Measurements from ENCODE around the gene TKT.

TKT gene

DNA sequence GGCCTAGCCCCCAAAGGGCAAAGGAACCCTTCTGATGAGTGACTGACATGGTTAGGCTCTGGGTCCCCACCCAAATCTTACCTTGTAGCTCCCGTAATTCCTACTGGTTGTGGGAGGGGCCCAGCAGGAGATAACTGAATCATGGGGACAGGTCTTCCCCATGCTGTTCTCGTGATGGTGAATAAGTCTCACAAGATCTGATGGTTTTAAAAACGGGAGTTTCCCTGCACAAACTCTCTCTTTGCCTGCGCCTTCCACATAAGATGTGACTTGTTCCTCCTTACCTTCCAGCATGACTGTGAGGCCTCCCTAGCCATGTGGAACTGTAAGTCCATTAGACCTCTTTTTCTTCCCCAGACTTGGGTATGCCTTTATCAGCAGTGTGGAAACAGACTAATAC lies 16.9 kb downstream of the TKT start:
- DNase-seq: no peak

DNA sequence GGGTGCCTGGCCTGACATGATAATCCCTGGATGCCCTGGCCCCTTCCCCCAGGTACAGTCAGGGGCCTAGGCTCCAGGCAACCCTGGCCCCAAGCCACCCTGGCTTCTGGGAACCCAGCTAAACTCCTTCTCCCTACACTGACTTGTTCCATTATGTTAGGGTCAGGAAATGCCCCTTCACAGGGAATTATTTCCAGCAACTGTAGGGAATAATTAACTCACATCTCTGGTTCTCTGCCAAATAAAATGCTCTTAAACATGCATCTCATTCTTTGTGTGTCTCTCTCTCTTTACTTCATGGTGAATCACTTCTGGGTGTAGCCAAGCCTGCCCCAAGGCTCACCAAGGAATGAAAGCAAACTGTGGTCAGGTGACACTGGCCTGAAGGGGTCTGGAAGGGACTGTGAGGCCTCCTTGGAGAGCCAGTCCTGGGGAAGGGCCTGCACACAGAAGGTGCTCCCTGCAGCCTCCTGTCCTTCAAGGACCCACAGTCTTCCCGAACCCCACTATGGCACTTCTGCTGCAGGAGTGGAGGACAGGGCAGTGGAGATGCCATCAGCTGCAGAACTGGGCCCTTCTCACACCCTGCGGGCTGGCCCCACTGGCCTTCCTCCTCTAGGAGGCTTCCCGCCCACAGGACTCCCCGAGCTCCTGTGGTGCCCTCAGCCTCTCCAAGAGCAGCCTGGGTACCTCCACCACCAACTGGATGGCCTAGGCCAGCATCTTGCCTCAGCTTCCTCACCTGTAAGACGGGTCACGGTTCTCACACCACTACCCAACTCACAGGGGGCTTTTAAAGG lies 17.6 kb downstream of the TKT start:
- no peak for DNase-seq

DNA sequence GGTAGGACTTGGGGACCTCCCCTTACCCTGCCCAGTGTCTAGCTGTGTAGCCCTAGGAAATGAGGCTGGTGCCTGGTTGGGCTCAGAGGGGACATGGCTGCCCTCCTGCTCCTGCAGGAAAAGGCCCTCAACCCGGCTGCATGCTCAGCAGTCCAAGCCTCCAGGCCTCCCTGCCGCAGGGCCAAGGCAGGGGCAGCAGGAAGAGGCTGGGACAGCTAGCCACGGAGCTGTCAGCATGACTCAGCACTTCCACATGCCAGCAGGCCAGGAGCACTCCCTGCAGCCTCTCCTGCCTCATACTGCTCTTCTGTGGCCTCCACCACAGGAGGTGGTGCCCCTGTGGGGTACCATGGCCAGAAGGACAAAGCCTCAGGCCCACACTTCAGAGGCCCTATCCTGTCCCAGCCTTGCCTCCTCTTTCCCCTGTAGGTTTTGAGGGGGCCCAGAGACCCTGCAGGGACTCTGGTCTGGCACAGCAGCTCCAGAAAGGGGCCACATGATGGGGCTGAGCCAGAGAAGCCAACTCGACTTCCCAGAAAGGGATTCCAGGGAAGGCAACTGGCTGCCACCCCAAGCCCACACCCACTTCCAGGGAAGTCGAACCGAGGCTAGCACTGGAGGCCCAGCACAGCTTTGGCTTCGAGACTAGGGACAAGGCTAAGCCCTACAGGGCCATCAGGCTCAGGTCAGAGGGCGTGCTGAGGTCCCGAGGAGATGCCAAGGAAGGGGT lies 19.5 kb downstream of the TKT start:
- no peak for DNase-seq

DNA sequence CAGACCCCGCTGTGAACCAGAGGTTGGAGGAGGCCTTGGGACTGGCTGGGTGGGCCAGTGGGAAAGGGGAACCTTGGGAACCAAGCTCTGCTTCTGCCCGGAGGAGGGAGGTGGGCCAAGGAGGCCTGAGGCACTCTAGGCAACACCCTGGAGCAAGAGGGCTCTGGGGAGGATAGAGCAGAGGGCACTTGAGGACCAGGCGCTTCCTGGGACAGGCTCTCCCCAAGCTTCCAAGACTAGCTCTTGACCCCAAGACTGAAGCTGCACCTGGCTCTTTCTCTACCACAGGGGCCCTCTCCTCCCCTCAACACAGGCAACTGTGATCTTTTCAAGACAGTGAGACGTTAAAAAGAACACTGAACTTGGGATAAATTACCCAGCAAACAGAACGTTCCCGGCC lies 20.3 kb downstream of the TKT start:
- no peak for DNase-seq

DNA sequence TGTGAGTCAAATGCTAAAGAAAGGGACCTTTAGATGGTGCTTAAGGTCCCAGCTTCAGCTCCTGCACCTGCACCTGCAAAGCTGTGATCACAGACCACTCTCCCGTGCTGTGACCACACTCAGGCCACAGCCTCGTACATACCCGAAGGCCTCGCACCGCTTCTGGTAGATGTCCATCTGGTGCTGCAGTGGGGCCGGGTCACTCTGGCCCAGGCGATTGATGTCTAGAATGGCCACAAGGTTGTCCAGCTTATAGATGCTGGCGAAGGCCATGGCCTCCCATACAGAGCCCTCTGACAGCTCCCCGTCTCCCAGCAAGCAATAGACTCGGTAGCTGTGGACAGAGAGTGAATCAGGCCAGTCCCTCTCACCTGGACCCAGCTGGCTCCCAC lies 21.0 kb downstream of the TKT start:
- DNase-seq: no peak

DNA sequence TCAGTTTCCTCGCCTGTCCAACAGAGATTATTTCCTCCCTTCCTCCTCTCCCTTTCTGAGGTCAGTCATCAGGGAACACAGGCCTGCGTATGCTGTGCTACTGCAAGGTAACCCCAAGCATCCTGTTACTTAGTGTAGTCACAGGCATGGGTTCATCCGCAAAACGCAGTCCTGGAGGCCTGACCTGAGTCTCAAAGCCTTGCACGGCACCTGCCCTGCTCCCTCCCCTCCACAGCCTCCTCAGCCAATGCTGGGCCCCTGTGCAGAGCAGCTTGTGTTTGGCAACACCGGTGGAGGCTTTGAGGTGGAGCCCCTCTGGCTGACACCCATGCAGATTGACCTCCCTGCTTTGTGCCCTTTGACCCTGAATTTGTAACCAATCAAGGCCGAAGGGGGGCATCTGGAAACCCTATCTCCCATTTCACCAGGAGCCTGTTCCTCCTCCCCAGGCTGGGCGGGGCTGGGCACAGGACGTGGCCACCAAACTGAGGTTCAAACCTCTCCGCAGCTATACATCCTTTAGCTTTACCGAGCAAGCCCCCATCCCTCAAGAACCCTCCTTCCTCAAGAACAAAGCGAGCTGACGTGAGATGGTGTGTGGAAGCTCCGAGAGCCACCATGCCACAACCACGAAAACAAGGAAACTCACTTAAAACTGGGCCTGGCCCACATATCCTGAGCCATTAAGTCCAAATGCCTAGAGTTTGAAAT lies 21.5 kb downstream of the TKT start:
- no peak for DNase-seq

DNA sequence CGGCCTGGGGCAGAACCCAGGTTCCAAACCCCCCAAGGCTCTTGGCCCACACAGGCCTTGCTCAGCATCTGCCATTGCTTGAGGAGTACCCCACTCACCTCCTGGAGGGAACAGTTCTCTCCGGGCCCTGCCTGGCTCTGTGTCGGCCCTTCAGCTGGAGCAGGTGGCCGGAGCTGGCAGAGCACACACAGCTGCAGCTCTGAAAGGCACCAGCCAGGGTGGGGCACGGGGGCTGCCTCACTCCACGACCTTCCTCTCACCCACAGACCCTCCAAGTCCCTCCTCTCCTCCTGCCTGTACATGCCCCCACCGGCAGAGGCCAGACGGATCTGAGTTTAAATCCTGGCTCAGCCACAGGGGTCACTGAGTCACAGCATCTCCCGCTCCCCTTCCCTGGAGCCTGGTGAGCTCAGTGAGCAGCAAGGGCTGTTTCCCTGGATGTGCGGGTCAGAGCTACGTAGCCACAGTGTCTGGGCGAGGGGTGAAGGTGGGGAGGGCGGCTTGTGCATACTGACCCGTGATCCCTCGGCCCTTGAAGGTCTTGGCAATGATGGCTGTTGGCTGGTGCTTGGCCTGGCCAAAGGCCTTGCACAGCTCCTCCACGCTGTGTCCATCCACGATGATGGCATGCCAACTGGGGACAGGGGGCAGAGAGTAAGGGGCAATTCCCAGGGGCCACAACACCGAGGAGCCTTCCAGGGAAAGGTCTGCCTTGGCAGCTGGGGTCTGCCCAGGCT lies 23.0 kb downstream of the TKT start:
- DNase-seq: no peak

DNA sequence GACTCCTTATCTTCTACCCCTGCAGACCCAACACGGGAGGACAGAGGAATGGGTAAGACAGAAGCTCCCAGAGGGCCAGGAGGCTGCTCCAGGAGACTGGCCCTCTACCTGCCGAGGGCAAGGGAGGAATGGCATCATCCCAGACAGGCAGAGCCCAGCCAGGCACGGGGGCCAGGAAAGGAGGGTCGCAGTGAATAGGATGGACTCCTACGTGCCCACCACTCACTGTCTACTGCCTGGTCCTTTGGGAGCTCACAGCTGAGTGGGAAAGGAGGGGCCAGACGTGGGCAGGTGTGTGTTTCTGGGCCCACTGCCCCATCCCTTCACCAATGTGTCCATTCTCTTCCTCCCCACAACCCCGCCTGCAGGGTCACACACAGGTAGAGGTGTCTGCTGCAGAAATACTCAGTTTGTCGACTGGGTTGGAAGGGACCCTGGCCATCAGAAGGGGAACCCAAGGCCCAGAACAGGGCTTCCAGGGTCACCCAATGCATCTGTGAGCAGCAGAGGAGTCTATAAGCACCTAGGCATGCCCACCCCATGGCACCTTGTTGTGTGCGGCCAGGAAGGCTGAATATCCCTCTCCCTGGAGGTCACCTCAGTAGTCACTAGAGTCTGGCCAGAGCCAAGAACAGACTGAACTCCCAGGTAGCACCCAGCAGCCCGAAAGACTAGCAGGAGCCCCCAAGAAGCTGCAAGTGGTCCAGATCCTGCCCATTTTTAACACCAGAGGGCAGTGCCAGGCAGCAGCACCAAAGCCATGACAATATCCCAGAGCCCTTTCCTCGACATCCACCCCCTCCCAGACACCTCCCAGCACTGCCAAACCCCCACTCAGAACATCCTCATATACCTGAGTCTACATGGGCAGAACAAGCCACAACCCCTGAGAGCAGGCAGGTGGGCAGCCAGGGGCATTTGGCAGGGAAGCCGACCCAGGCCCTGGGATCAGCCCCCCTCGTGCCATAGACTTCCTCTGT lies 24.0 kb downstream of the TKT start:
- no peak for DNase-seq

DNA sequence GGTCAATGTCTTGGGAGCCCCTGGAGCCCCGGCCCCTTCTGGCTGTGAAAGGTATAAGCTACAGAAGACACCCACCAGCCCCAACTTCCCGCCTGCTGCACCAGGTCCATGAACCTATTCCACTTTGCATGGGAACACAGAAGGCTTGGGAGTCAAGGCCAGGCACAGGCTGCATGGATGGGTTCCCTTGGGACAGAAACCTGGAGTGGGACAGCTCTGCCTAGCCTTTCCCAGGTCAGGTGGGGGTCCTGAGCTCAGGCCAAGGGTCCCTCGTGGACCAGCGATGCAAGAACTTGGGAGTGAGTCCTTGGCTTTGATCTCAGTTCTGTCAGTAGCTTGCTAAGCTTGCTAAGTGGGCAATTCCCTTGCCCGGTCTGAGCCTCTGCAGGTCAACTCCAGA lies 25.0 kb downstream of the TKT start:
- peak; percentile 11 for DNase-seq

DNA sequence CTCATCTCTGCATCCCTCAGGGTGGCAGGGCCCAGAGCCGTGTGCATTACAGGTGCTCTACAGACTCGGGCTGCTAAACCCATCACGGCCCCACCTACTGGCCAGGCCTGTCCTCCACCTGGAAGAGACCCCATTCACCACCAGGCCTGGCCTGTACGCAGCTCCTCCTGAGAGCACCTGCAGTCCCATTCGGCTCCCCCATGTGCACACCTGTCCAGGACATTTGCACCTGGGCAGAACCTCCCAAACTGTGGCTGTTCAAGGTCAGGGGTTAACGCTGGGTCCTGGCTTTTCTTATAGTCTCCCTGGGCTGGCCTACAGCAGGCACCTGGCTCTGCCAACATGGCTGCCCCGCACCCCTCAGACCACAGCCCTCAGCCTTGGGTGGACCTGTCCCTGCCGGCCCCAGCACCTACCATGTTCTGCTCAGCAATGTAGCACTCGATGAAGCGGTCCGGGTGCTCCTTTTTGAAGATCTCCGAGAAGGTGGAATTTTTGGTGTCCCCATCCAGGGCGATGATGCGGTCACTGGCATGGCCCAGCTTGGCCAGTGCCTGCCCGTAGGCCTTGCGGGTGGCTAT lies 25.7 kb downstream of the TKT start:
- DNase-seq: peak; percentile 23

DNA sequence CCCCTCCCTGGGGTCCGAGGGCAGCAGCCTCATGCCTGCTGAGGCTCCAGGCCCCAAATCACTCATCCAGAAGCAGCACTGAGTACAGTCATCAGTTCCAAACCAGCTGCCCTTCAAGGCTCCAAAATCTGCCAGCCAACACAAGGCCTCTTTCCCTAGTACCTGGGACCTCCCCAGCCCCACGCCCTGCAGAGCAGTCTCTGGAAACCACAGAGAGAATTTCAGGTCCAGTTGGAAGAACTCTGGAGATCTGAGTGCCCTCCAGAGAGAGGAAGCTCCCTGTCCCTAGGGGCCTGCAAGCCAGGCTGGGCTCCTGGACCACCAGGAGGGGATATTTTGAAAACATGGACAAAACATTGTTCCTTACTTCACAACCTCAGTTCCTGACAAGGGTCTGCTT lies 26.2 kb downstream of the TKT start:
- peak; percentile 24 for DNase-seq

DNA sequence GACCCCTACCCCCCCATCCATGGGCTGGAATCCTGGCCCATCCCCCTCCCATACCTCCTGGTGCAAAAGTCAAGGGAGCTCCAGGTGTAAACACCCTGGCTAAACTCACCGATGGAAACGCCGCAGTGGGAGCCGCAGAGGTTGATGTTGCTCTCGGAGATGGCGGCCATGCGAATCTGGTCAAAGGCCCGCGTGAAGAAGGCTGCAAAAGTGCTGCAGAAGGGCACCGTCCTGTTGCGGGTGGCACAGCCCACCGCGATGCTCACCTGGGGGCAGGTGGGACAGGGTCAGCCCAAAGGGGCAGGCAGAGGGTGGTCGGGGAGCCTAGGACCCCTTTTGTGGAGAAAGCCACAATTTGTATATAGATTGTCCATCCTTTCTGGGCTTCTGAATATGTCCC lies 26.7 kb downstream of the TKT start:
- peak; percentile 12 for DNase-seq

DNA sequence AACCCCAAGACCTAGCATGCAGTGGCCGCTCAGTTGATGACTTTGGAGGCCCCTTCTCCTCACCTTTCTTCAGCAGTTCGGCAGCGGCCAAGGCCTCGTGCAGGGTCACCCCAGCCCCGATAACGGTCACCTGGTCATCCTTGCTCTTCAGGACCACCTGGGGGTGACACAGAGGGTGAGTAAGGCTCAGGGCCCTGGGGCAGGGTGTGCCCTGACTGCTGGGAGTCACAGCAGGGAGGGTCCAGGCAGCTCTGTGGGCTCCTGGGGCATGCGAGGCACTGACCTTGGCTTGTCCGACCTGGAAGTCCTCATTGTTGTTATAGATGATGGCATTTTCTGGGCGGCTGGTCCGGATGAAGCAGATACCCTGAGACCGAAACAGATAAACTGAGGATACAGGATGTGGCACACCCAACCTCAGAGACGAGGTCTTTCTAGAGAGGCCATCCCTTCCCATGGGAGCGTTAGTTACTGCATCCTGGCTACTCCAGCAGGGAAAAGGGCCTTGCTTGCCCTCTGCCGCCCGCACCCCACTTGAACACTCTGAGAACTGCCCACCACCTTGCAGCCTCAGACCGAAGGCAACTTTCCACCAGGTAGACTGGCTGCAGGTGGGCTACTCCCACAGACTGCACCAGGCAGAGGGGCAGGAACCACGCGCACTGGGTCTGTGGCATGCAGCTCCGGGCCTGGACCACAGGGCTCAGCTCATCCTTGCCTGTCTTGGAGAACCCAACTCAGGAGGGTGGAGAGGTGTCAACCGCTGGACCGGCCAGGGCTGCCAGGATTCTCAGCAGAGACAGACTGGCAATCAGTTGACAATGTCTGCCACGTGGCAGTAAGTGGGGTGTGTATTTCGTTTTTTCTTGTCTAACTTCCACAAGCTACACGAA lies 27.6 kb downstream of the TKT start:
- DNase-seq: peak; percentile 23

DNA sequence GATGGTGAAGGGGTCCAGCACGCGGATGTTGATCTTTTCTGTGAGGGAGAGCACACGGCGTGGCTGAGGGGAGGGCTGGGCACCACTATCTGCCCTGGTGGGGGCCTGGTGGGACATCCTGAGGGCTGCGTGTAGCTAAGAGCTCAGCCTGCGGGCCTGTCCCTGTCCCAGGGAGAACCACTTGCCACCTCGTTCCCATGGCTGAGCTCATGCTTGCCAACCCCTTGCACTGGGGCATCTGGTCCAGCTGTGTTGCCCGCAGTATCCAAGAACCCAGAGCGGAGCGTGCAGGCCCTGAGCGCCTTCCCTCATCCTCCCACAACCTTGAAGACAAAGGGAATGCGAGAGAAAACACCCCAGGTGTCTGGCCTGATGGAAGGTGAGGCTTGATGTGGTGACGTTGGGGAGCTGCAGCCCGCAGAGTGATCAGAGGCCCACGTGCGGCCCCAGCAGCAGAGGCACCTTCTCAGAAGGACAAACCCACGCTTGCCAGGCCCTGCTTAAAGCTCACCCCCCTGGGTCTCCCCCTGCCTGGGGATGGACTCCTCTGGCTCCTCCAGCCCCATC lies 28.9 kb downstream of the TKT start:
- DNase-seq: peak; percentile 23

DNA sequence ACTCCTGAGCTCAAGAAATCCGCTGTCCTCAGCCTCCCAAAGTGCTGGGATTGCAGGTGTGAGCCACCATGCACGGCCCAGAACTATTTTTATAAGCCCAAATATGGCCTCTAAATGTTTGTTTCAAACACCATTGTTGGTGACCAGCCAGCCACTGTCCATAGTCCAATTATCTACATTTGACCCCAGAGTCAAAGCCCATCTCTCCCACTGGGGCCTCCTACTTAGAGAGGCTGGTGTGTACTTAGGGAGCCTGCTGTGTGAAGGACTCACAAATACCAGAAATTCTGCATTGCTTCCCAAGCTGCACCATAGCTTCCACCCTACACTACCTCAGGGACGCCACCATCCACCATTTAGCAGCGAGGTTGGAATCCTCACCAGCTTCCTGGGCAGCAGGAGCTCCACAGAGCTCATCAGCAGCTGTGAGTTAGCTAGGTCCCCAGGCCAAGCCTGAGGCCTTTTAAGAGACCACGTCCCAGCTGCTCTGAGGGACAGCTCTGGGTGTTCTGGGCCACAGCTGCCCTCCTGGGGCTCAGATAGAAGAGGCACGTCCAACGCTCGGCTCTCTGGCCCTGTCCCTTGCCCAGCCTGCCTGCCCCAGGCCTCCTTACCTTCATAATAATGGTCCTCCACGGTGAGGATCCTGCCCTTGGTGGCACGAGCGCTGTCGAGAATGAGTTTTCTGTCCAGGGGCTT lies 29.5 kb downstream of the TKT start:
- DNase-seq: peak; percentile 16

DNA sequence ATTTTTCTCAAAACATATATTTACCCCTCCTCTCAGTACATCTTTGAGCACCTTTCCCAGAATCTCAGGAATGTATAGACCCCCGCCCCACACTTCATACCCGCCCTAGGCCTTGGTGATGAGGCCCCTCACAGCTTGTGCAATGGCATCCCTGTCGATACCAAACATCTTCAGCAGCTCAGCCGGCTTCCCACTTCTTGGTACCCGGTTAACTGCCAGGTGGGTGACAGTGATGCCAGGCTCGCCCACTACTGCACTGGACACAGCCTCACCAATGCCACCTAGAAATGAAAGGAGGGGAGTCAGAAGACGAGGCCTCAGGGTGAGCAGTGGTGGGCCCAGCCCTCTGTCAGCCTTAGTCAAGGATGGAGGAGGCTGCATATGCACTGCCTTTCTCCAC lies 30.2 kb downstream of the TKT start:
- peak; percentile 6 for DNase-seq

DNA sequence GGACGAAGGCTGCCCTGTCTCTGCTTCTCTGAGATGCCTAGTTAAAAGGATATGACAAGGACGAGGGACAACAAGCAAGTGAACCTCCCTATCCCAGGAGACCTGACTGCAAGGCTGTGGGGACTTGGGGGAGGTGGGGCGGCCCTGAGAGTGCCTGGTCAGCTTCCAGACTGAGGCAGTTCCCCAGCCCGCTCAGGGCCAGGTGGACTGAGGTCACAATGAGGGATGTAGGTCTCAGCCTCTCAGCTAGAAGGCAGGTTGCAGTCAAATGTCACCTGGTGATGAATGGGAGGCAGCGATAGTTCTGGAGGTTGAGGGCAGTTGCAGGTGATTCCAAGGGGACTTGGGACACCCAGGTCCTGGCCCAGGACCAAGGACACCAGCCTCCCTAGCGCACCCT lies 30.6 kb downstream of the TKT start:
- no peak for DNase-seq

DNA sequence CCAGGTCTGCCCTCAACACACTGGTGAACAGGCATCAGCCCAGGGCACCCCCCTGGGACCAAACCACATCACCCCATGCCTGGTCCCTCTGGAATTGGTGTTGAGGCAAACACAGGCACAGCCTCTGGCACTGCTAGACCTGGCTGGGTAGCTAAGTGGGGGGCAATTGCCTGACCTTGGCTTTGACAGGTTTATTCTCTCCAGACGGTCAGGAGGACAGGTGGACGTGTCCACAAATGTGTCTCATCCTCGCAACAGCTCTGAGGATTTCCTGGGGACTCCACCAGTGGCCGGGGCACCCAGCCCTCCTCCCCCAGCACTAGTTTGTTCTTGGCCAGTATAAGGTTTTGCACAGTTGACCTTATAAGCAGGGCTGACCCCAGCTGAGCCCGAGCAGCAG lies 31.3 kb downstream of the TKT start:
- no peak for DNase-seq

DNA sequence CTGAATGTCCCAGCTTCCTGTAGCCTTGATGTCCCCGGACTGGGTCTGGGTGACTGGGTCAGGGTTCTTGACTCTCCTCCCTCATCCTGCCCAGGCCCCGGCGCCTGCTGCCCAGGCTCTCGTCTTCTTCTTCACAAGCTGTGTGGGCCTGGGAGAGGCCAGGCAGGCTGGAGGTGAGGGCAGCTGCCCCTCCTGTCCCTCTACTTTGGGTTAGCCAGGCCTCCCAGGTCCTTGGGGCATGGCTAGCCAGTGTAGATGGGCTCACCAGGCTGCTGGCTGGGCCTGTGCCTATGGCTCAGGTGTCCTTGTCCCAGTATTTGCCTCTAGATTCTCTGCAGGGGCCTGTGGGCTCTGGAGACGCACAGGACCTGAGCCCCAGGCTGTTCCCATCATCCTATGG lies 31.8 kb downstream of the TKT start:
- DNase-seq: no peak

Measured in right forelimb (tissue), 1 donor.